HG02623 (cell line): Measurements from ENCODE around the gene EPHA1.
"Not testable (repeated sequence)": the region's sequence is repeated elsewhere in the genome, so short reads cannot be mapped to it uniquely, and the experiment has no call there.

Experiments used
- ATAC-seq: cut with Tn5 transposase; IDR thresholded peaks from one replicate; pipeline ENCODE4 v1.9.1; 2021; ENCODE audit warnings: moderate library complexity; ENCODE audit not compliant: unreplicated experiment

The EPHA1 gene

DNA sequence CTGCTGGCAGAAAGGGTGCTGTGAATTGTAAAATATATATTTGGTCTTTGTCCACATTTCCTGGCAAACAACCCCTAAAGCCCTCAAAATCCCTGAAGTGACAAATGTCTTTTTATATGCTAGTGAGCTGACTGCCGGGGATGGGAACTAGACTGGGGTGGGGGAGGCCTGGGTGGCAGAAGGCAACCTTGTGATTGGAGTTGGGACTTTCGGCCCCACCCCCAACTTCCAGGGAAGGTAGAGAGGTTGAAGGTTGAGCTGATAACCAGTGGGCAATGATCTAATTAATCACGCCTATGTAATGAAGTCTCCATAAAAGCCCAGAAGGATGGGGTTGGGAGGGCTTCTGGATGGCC is 2.7 kb downstream of the EPHA1 start:
- no peak for ATAC-seq

DNA sequence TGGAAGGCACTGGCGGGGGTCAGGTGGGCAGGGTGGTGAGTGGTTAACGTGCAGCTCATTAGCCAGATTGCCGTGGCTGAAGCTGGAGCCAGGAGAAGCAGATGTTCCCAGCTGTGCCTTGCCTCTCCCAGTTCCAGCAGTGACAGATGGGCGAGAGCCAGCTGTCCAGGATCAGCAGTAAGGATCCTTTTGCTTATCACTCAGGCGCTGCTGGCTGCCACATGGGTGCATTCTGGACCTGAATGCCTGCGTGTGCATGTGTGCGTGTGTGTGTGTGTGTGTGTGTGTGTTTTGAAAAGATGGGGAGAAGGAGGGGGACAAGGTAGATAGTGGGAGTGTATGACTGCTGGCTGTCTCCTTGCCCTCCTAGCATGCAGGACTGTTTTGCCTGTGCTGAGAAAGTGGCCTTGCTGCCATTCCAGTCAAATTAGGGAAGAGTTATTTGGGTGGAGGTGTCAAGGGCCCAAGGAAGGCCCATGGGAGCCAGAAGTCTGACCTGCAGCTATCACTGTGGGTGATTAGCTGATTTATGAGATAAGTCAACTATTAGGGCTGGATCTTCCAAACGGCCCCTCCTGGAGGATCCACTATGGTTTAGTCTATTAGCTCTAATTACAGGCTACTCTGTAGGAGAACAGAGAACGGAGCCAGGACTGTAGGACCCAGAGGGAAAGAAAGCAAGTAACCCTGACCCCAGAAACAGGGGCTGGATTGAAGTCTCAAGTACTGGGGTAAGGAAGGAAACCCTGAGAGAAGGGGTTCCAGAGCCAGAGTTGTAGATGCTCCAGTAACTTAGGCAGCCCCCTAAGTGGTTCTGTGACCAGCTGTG is 3.3 kb downstream of the EPHA1 start:
- ATAC-seq = no peak

DNA sequence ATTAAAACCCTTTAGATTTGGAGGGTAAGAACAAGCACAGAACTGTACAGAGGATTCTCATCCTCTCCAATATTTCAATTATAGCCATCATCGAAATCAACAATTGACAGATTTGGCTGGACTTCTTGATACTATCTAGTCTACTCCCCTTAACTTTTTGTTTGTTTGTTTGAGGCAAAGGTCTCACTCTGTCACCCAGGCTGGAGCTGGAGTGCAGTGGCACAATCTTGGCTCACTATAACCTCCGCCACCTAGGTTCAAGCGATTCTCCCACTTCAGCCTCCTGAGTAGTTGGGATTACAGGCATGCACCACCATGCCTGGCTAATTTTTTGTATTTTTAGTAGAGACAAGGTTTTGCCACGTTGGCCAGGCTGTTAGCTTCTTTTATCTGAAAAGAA is 6.4 kb downstream of the EPHA1 start:
- ATAC-seq = not testable (repeated sequence)

DNA sequence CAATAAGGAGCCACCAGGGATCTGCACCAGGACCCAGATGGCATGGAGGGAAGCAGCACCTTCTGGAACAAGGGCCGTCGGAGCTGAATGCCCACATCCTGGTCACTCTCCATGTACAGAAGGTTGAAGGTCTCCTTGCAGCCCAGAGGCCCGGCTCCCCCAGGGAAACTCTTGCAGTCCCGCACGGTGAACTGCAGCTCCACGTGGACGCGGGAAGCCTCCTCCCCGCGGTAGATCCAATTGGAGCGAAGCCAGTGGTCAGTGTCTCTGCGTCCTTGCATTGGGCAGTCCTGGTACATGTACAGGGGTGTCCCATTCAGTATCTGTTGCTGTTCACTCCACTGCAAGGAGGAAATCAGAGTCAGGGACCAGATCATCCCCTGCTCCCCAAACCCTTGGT is 7.4 kb downstream of the EPHA1 start:
- no peak for ATAC-seq

DNA sequence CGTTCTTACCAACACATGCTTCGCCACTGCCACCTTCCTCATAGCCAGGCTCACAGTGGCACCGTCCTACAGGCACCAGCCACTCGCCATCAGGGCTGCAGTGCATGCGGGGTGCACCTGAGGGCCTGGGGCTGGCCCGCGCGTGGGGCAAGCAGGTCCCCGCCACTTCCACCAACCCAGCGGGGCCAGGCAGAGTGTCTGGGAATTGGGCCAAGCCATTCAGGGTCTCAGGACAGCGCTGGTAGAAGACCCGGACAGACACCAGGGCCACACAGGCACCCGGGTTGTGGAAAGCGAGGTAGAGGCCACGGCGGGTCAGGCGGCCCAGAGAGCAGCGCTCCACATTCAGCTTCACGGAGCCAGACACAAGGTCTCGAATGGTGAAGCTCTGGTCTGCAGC is 9.0 kb downstream of the EPHA1 start:
- no peak for ATAC-seq

DNA sequence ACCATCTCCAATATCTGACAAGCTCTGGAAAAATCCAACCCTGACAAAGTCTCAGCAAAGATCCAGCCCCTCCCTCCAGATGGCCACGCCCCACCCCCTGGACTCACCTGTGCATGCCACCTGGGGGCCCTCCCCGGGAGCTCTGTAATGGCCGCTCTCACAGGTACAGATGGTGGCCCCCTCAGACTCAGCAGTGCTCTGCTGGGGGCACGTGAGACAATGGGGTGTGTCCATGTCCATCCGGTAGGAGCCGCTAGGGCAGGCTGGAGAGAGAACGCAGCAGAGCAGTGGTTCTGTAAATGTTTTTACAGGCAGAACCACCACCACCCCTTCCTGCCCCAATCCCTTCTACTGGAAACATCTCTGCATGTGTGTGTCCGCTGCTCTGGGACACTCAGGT is 9.5 kb downstream of the EPHA1 start:
- ATAC-seq = no peak

DNA sequence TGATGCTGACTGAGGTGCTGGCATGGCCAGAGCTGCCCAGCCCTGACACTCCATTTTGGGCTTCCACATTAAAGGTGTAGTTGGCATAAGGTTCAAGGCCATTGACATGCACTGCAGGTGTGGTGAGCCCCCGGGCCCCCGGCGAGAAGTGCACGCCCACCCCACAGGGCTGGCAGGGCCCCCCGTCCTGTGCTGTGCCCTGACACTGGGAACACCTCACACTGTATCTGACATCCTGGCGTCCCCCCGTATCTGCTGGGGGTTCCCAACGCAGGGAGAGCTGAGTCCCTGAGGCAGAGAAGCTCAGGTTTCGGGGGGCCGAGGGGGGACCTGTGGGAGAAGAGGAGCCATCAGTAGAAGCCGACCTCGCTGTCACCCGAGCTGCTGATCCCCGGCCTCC is 10.0 kb downstream of the EPHA1 start:
- ATAC-seq = no peak

DNA sequence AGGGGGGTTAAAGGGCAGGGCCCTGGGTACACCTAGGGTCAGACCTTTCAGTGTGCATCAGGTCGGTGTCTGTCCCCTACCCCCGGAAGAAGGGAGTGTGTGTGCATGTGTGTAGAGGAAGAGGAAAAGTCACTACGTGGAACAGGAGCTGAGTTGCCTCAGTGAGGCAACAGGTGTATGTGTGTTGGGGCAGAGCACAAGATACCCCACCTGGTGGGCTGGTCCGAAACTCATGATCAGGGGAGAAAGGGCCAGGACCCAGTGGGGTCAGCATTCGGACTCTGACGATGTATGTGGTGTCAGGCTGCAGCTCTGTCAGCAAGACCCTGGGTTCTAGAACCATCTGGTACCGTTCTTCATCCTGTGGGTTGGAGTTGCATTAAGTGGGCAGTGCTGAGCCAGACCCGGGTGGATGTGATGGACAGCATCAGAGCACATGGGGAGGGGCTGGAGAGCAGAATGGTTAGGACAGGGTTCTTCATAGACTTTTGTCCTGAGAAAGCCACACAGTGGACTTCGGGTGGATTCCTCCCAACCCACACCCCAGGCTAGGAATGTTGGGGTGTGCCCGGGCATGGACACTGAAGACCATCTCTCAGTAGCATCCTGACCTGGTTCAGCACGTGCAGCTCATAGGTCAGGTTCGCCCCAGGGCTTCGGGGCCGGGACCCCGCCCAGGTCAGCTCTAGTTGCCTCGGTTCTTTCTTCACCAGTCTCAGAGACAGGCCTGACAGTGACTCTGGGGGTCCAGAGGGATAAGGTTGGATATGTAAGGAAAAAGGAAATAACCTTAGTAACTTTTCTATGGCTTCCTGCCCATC is 10.7 kb downstream of the EPHA1 start:
- no peak for ATAC-seq

DNA sequence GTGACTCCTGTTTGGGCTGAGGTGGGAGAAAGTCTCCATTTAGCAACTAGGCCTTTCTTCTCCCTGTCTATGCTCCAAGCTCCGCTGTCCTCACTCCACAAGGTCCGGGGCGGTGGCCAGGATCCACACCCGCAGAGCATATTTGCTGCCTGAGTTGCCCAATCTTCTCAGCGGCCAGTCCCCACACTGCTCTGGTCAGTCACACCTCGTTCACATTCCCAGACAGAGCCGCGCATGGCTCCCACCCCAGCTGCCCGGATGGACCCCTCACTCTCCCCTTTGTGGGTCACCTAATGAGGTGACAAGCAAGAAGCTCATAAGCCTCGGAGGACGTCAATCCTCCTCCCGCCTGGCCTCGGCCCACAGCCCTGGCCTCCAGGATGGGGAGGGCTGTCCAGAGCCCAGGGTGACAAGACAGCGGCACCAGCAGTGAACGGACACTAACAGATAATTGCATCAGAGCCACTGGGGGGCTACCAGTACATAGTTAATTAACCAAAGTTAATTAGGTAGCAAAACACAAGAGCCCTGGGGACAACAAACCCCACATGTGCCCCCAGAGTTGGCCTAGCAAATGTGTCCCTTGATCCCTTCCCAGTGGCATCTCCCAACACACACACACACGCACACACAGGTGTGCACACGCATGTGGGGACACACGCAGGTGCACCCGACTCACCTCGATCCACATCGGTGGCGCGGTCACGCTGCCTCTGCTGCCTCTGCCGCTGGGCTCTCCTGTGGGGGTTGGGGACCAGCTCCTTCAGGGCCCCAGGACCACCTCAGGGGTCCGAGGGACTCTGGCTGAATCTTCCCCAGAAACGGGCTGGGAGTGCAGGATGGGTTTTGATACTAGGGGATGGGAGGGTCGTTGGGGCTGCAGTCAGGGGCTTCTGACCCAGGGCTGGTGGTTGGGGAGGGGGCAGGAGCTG is 11.8 kb downstream of the EPHA1 start:
- ATAC-seq = no peak

DNA sequence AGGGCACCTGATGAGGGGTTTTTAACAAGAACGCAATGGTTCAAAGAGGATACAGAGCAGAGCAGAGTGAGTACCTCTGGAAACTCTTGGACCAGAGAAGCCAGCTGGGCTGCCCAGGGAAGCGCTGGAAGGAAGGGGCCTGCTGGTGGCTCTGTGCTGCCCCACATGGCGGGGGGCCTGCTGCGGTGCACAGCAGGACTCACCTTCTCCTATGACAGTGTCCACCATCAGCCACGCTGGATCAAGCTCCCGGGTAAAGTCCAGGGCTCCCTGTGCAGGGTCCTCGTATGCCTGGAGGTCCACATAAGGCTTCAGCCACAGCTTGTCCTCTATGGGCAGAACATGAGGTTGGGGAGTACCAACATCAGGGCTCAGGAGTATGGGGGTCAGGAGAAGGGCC is 12.5 kb downstream of the EPHA1 start:
- no peak for ATAC-seq

DNA sequence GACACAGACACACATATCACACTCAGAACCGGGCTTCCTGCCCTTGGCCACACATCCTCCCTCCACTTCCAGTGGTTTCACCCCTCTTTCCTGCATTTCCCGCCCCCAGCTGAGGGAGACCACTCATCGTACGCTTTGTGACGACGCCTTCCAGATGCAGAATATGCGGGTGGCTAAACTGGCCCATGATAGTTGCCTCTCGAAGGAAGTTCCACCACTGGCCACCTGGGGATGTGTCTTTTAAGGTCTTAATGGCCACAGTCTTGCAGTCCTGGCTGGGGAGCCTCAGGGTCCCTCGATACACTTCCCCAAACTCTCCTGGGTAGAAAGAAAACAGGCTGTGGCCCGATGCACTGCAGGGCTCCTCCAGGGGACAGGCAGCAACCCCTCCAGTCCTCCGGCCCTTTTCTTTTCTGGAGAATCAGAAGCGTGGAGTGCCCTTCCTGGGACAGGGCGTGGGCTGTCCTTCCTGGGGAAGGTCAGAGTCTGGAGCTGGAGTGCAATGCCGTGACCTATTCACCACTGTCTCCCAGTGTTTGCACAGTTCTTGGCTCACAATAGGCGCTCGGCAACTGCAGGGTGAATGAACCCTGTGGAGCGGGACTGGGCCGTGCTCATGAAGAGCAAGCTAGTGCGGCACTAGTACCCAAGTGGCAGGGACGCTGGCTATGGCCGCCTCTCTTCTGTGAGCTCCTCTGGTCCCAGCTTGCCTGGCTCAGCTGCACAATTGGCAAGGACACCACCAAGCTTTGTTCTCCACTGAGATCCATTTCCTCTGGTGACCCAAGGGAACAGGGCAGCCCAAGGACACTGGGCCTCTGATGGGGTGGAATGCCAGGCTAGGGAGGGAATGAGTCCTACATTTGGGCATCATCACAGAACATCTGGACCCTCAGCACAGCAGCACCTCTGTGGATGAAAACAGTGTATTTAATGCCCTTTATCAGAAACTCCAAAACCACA is 13.2 kb downstream of the EPHA1 start:
- ATAC-seq = no peak

DNA sequence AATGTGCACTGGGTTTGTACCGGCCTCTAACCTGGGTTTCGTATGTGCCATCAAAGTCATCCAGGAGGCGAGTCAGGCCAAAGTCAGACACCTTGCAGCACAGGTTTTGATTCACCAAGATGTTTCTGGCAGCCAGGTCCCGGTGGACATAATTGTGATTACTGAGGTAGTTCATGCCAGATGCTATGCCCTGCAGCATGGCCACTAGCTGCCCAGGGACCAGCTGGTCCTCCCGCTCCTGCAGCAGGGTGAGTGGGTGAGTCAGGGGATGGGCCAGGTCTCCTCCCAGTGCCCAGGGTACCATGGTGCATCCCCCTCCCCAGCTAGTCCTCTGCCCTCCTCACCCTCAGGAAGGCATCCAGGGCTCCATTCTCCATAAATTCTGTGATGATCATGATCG is 13.9 kb downstream of the EPHA1 start:
- ATAC-seq = no peak

DNA sequence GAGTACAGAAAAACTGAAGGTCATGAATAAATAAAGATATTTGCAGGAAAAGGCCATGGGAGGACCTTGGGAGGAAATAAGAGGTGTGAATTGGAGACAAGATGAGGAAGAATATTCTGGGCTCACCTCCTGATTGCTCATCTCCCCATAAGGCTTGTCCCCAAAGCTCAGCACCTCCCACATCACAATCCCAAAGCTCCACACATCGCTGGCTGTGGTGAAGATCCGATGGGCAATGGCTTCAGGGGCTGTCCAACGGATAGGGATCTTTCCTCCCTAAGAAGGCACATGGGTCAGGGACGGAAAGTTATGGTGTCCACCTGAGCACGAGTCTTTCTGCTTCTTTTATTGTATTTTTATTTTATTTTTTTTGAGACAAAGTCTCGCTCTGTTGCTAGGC is 14.6 kb downstream of the EPHA1 start:
- ATAC-seq = no peak

DNA sequence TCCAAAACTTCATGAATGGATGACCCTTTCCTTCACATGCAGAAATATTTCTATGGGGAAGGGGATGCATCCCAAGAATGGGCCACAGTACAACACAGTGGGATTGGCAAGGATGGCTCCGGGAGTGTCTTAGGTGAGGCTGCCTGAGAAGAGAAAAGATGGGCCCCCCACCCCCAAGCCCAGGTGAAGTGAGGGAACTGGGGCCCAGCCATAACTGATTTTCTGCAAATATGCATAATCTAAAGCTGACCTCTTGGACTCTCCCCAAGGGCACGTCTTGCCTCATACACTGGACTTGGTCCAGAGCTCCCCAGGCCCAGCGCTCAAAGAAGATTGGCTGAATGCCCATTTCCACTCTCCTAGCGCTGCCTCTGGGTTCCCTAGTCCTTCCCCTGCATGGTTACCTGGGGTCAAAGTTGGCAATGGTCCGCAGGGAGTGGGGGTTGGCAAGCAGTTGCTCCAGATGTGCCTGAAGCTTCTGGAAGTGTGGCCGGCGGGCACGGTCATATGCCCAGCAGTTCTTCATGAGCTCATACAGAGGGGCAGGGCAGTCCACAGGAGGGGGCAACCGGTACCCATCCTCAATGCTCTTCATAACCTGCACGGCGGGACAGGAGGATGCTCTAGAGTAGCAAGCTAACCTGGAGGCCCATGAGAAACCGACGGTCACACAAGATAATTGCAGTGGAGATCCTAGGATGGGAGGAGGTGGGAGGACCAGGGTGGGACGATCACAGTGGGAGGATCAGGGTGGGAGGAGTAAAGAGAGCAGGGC is 15.2 kb downstream of the EPHA1 start:
- no peak for ATAC-seq

DNA sequence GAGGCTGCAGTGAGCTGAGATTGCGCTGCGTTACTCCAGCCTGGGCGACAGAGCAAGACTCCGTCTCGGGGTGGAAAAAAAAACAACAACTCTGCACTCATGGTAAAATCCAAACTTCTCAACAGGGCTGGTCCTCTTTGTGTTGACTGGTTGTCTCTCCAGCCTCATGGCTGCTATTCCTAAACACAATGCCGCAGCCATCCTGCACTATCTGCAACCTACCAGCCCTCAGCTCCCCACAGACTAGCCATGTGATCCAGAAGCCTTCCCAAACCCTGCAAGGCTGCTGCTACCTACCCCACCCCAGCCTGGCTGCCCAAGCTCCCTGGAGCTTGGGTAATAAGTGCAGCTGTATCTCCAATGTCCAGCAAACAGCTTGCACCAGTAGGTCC is 15.8 kb downstream of the EPHA1 start:
- no peak for ATAC-seq

DNA sequence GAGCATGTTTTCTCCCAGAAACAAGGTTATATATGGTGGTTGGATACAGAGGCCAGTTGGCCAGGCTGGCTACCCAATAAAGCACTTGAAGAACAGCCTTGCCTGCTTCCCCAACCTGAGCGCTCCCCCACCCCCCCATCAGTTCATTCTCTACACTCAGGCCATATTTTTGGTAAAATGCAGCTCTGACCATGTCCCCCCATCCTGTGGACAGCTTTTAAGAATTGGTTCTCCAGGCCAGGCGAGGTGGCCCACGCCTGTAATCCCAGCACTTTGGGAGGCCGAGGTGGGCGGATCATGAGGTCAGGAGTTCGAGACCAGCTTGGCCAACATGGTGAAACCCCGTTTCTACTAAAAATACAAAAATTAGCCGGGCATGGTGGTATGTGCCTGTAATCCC is 16.2 kb downstream of the EPHA1 start:
- not testable (repeated sequence) for ATAC-seq

DNA sequence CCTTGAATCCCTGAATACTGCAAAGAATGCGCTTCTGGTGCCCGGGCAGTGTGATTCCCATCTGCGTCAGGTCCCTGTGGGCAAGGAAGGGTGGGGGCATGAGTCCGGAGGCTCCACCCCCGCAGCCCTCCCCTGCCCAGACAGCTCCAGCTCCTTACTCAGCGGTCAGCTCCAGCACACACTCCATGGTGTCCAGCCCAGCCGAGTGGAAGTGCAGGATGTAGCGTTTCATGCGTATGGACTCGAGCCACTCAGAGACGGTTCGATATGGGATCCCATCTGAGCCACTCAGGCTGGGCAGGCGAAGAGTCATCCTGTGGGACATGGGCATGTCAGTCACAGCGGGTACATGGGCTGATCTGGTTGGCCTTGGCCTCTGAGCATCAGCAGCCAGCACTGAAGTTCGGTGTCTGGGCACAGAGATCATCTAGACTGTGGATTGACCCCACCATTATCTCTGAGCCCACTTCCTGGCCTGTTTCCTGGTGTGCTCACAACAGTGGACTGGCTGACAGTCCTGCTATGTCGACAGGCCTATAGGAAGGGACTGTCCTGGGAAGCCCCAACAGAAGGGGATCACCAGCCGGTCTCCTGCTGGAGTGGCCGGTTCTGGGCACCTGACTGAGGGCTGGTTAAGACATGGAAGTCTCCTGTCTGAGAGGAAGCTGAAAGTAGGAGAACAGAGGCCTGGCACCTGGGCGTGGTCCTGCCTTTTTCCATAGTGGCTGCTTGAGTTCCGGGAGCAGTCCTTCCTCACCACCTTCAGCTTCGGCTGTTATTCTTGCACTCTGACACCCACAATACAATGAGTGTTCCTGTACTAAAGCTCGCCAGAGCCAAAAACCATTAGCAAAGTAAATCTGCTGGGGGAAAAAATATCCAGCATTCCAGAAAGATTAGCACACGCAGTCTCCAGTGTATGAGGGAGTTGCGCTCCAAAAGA is 16.9 kb downstream of the EPHA1 start:
- ATAC-seq = no peak

DNA sequence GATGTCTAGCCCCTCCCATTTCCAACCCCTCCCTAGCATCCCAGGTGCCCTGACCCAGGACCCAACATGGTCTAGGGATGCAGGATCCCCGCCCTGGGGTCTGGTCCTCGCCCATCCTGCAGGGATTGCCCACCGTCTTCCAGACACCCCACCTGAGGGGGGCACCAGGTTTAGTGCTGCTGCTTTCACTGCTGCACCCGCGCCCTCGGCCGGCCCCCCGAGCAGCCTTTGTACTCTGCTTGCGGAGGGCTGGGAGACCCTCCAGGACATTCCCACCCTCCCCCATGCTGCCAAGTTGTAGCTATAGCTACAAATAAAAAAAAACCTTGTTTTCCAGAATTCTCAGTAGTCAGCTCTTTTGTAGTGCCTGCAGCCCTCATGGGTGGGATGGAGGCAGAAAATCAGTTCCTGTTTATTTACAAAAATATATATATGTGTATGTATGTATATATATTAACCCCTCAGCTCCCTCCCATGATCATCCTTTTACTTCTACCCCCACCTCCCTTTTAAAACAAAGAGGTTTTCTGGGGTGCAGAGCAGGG is 17.8 kb downstream of the EPHA1 start:
- no peak for ATAC-seq
